SK-N-SH treated with all-trans-retinoic acid at 6 μM for 48 hours (cell line): ENCODE results near the gene ETV1.

Experiments used
- ATAC-seq: fragments of 200-7000 bp; cut with Tn5 transposase; 3 replicates; pipeline ENCODE4 v1.9.1; 2020; ENCODE audit warnings: mild to moderate bottlenecking, moderate library complexity
- ARNTL ChIP-seq: fragments of 450-650 bp; formaldehyde crosslinking; IDR thresholded peaks from 2 replicates; pipeline ENCODE4 v1.5.0; 2020; ENCODE audit warnings: low read depth, mild to moderate bottlenecking, moderate library complexity, borderline replicate concordance
- BACH2 ChIP-seq: fragments of 250-450 bp; sonication (Bioruptor Pico); IDR thresholded peaks from 2 replicates; pipeline ENCODE4 v1.9.0; 2021; ENCODE audit warnings: mild to moderate bottlenecking, borderline replicate concordance
- CREB5 ChIP-seq: fragments of 250-450 bp; sonication (Bioruptor Pico); IDR thresholded peaks from 2 replicates; pipeline ENCODE4 v1.5.1; 2020; ENCODE audit warnings: low read depth, mild to moderate bottlenecking, moderate library complexity
- CSDC2 ChIP-seq: fragments of 250-450 bp; sonication (Bioruptor Pico); IDR thresholded peaks from 2 replicates; pipeline ENCODE4 v1.5.0; 2020; ENCODE audit warnings: mild to moderate bottlenecking, moderate library complexity
- CSRNP3 ChIP-seq: fragments of 250-450 bp; sonication (Bioruptor Pico); IDR thresholded peaks from 2 replicates; pipeline ENCODE4 v1.5.1; 2021; ENCODE audit warnings: mild to moderate bottlenecking, moderate library complexity
- ESRRG ChIP-seq: fragments of 250-450 bp; sonication (Bioruptor Pico); IDR thresholded peaks from 2 replicates; pipeline ENCODE4 v1.6.1; 2021; ENCODE audit warnings: mild to moderate bottlenecking
- GLIS3 ChIP-seq: fragments of 250-450 bp; sonication (Bioruptor Pico); IDR thresholded peaks from 2 replicates; pipeline ENCODE4 v1.5.0; 2020; ENCODE audit warnings: mild to moderate bottlenecking, moderate library complexity
- ISL1 ChIP-seq: fragments of 250-450 bp; sonication (Bioruptor Pico); IDR thresholded peaks from 2 replicates; pipeline ENCODE4 v2.1.2; 2022; ENCODE audit warnings: mild to moderate bottlenecking, moderate library complexity
- OSR1 ChIP-seq: fragments of 250-450 bp; sonication (Bioruptor Pico); IDR thresholded peaks from 2 replicates; pipeline ENCODE4 v1.8.0; 2022; ENCODE audit warnings: moderate library complexity, mild to moderate bottlenecking, inconsistent platforms
- PATZ1 ChIP-seq: fragments of 250-450 bp; sonication (Bioruptor Pico); IDR thresholded peaks from 2 replicates; pipeline ENCODE4 v1.8.0; 2020; ENCODE audit warnings: mild to moderate bottlenecking, moderate library complexity, borderline replicate concordance
- POU6F1 ChIP-seq: fragments of 250-450 bp; sonication (Bioruptor Pico); IDR thresholded peaks from 2 replicates; pipeline ENCODE4 v1.8.0; 2021; ENCODE audit warnings: low read depth, mild to moderate bottlenecking, moderate library complexity, borderline replicate concordance
- PPARA ChIP-seq: fragments of 250-450 bp; sonication (Bioruptor Pico); IDR thresholded peaks from 2 replicates; pipeline ENCODE4 v1.5.0; 2020; ENCODE audit warnings: mild to moderate bottlenecking, borderline replicate concordance
- RARB ChIP-seq: fragments of 250-450 bp; sonication (Bioruptor Pico); IDR thresholded peaks from 2 replicates; pipeline ENCODE4 v1.8.0; 2021; ENCODE audit warnings: mild to moderate bottlenecking, moderate library complexity
- SNAI2 ChIP-seq: fragments of 250-450 bp; sonication (Bioruptor Pico); IDR thresholded peaks from 2 replicates; pipeline ENCODE4 v1.5.0; 2020; ENCODE audit warnings: mild to moderate bottlenecking, moderate library complexity
- TCF4 ChIP-seq: fragments of 250-450 bp; sonication (Bioruptor Pico); IDR thresholded peaks from 2 replicates; pipeline ENCODE4 v1.8.0; 2021; ENCODE audit warnings: mild to moderate bottlenecking, moderate library complexity, borderline replicate concordance
- TOX ChIP-seq: fragments of 250-450 bp; sonication (Bioruptor Pico); IDR thresholded peaks from 2 replicates; pipeline ENCODE4 v1.8.0; 2021; ENCODE audit warnings: mild to moderate bottlenecking, moderate library complexity, borderline replicate concordance
- TSHZ2 ChIP-seq: fragments of 250-450 bp; sonication (Bioruptor Pico); IDR thresholded peaks from 2 replicates; pipeline ENCODE4 v1.5.0; 2020; ENCODE audit warnings: mild to moderate bottlenecking, moderate library complexity
- ZC3H10 ChIP-seq: fragments of 250-450 bp; sonication (Bioruptor Pico); IDR thresholded peaks from 2 replicates; pipeline ENCODE4 v1.5.1; 2021; ENCODE audit warnings: mild to moderate bottlenecking, moderate library complexity
- ZFP3 ChIP-seq: fragments of 250-450 bp; sonication (Bioruptor Pico); IDR thresholded peaks from 2 replicates; pipeline ENCODE4 v1.5.0; 2020; ENCODE audit warnings: mild to moderate bottlenecking, moderate library complexity
- ZFP30 ChIP-seq: fragments of 450-650 bp; formaldehyde crosslinking; IDR thresholded peaks from 2 replicates; pipeline ENCODE4 v1.5.0; 2022; ENCODE audit warnings: mild to moderate bottlenecking, moderate library complexity
- ZNF565 ChIP-seq: fragments of 450-650 bp; formaldehyde crosslinking; conservative IDR thresholded peaks from 2 replicates; pipeline ENCODE4 v1.5.0; 2020; ENCODE audit warnings: low read depth, mild to moderate bottlenecking, moderate library complexity
- ZNF70 ChIP-seq: fragments of 450-650 bp; formaldehyde crosslinking; IDR thresholded peaks from 2 replicates; pipeline ENCODE4 v1.5.0; 2020; ENCODE audit warnings: mild to moderate bottlenecking, moderate library complexity
- ZNF8 ChIP-seq: fragments of 450-650 bp; formaldehyde crosslinking; IDR thresholded peaks from 2 replicates; pipeline ENCODE4 v1.5.0; 2020; ENCODE audit warnings: mild to moderate bottlenecking, moderate library complexity

Gene ETV1

GRCh38 chr7:14016950-14017349, 27.5 kb upstream of the ETV1 start:
- TF ChIP-seq ZFP3 (CRISPR knock-in tag) (no peak), ISL1 (CRISPR knock-in tag) (peak; percentile 69; the same call in 1 of the 2 replicates)
- ATAC-seq: no peak; the same call in 2 of the 3 replicates

GRCh38 chr7:14013898-14014297, 24.4 kb upstream of the ETV1 start:
- no peak for TF ChIP-seq ZNF70
- no peak for TF ChIP-seq RARB (CRISPR knock-in tag)
- peak; percentile 54; the same call in 1 of the 2 replicates for TF ChIP-seq ZFP3 (CRISPR knock-in tag)
- no peak for TF ChIP-seq OSR1
- no peak for TF ChIP-seq PPARA
- 0 out of 2 replicates have a peak, but pooled peaks have one; percentile 44 for TF ChIP-seq GLIS3 (CRISPR knock-in tag)
- TF ChIP-seq ZNF8 (CRISPR knock-in tag): peak; percentile 35; the same call in 1 of the 2 replicates
- peak; percentile 96; the same call in 1 of the 2 replicates for TF ChIP-seq POU6F1 (CRISPR knock-in tag)
- TF ChIP-seq ESRRG (CRISPR knock-in tag): peak; percentile 88
- TF ChIP-seq TSHZ2 (CRISPR knock-in tag): peak; percentile 88; the same call in 1 of the 2 replicates
- no peak for TF ChIP-seq ZNF565
- peak; percentile 84 for TF ChIP-seq TOX (CRISPR knock-in tag)
- TF ChIP-seq PATZ1 (CRISPR knock-in tag): peak; percentile 91
- no peak for TF ChIP-seq BACH2
- peak; percentile 69 for TF ChIP-seq TCF4 (CRISPR knock-in tag)
- TF ChIP-seq SNAI2 (CRISPR knock-in tag): no peak
- TF ChIP-seq ISL1 (CRISPR knock-in tag): peak; percentile 99
- peak; percentile 90 for TF ChIP-seq CSRNP3
- peak; percentile 89 for TF ChIP-seq CREB5 (CRISPR knock-in tag)
- peak; percentile 51; the same call in 1 of the 2 replicates for TF ChIP-seq CSDC2 (CRISPR knock-in tag)
- peak; percentile 87 for TF ChIP-seq ZC3H10 (CRISPR knock-in tag)
- no peak for TF ChIP-seq ARNTL (CRISPR knock-in tag)
- TF ChIP-seq ZFP30 (CRISPR knock-in tag): no peak
- peak; percentile 69 for ATAC-seq
